HG03432 (cell line): Measurements from ENCODE around the gene EFR3B.

Experiments used
- ATAC-seq: cut with Tn5 transposase; IDR thresholded peaks from one replicate; pipeline ENCODE4 v1.9.1; 2021; ENCODE audit warnings: mild to moderate bottlenecking, moderate library complexity; ENCODE audit not compliant: unreplicated experiment

EFR3B gene

GRCh38 chr2:25068217-25068616 lies 26.3 kb downstream of the EFR3B start:
- ATAC-seq = no peak

- no peak for ATAC-seq
These were observed 30.1 kb downstream of the EFR3B start for GRCh38 chr2:25071966-25072365.

- no peak for ATAC-seq
These were observed 30.7 kb downstream of the EFR3B start for GRCh38 chr2:25072606-25073005.

GRCh38 chr2:25073025-25073424 lies 31.1 kb downstream of the EFR3B start:
- ATAC-seq = no peak

- no peak for ATAC-seq
These were observed 32.0 kb downstream of the EFR3B start for GRCh38 chr2:25073914-25074313.

GRCh38 chr2:25074826-25075225 lies 33.0 kb downstream of the EFR3B start:
- ATAC-seq = no peak

- ATAC-seq = no peak
These were observed 34.9 kb downstream of the EFR3B start for GRCh38 chr2:25076749-25077148.

GRCh38 chr2:25077789-25078169 lies 35.9 kb downstream of the EFR3B start:
- ATAC-seq = no peak

GRCh38 chr2:25078170-25079049 lies 36.5 kb downstream of the EFR3B start:
- ATAC-seq = no peak

- ATAC-seq = no peak
These were observed 37.3 kb downstream of the EFR3B start for GRCh38 chr2:25079050-25079635.

- ATAC-seq = no peak
These were observed 39.4 kb downstream of the EFR3B start for GRCh38 chr2:25081237-25081790.

- no peak for ATAC-seq
These were observed 40.2 kb downstream of the EFR3B start for GRCh38 chr2:25082002-25082622.

GRCh38 chr2:25085761-25086560 lies 44.1 kb downstream of the EFR3B start:
- no peak for ATAC-seq

GRCh38 chr2:25088817-25089516 lies 47.1 kb downstream of the EFR3B start:
- ATAC-seq = no peak

- no peak for ATAC-seq
These were observed 47.9 kb downstream of the EFR3B start for GRCh38 chr2:25089605-25090315.

GRCh38 chr2:25090801-25091200 lies 48.9 kb downstream of the EFR3B start:
- no peak for ATAC-seq

- no peak for ATAC-seq
These were observed 49.4 kb downstream of the EFR3B start for GRCh38 chr2:25091265-25091664.

GRCh38 chr2:25098056-25098455 lies 56.2 kb downstream of the EFR3B start:
- no peak for ATAC-seq

- ATAC-seq = no peak
These were observed 57.0 kb downstream of the EFR3B start for GRCh38 chr2:25098670-25099486.
